HG03354 (cell line): ENCODE measurements around the gene TAF1C.
"Not testable (repeated sequence)": the region's sequence is repeated elsewhere in the genome, so short reads cannot be mapped to it uniquely, and the experiment has no call there.

Experiments used
- ATAC-seq: cut with Tn5 transposase; IDR thresholded peaks from one replicate; pipeline ENCODE4 v1.9.1; 2021; ENCODE audit warnings: mild to moderate bottlenecking; ENCODE audit not compliant: unreplicated experiment, poor library complexity, severe bottlenecking

The TAF1C gene

DNA sequence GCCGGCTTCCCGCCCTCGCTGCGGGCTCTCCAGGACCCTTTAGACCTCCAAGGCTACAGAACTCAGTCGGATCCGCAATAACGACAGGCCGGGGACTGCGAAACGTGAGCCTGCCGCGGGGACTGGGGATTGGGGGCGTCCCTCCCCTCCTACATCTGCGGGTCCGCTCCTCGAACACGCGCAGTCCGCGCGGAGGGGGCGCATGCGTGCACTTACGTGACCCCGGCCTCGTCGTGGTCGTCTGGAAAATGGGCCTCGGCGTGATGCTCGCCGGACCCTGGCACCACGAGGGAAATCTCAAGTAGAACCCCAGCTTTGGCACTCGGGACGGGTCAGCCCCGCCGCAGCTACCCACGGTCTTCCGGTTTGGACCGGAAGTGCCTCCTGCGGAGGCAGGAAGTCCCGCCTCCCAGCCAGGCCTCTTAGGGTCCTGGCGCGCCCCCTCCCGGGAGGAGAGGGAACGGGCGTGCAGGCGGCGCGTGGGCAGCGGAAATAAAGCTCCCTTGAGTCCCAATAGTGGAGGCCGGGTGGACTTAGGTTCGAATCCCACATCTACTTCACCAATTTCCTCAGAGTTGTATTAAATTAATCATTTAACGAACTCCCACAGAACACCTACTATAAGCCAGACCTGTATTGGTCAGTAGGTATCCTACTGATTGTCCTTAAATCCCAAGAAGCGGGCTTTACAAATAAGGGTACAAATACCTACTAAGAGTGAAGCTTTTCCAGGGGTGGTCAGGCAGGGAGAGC, at the start of gene TAF1C:
TSS of gene TAF1C (minus strand) at position 373 of the 753 bp plus-strand sequence. CDS start 2,069 bp downstream, outside the sequence.
- ATAC-seq: peak; percentile 96

DNA sequence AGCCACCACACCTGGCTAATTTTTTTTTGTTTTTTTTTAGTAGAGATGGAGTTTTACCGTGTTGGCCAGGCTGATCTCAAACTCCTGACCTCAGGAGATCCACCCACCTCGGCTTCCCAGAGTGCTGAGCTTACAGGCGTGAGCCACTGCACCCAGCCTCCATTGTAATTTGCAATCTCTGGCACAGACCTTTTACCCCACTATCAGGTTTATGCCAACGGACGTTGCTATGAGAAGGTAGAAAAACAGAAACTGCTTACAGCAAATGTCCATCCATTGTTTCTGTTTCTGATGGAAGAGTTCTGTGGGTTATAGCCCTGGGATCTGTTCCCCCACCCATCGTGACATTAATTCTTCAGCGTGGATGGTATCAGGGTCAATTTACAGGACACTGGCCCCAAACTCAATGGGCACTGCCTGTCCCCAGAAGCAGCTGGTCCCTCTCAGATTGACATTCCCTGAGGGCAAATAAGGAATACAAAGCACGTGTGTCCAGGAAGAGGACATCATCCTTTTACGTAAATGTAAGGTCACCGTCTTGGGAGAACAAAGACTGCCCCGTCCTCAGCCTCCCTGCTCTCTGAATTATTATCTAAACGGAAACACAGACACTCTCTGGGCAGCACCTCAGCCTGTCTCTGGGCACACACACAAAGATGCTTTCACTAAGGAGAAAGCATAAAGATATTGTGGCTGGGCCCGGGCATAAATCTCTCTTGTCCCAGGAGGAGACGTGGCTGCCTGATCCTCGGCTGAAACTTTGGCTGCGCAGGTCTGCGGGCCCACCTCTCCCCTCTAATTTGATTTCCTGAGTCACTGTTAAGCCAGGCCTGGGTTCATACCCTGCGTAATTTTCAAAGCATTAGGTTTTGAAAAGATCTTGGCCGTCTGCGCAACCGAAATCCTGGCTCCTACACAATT, 47.7 kb upstream of the TAF1C start:
- no peak for ATAC-seq

- ATAC-seq: no peak
Measured at GRCh38 chr16:84233748-84234147, 46.9 kb upstream of the TAF1C start.

GRCh38 chr16:84232969-84233368, 46.1 kb upstream of the TAF1C start:
- no peak for ATAC-seq

DNA sequence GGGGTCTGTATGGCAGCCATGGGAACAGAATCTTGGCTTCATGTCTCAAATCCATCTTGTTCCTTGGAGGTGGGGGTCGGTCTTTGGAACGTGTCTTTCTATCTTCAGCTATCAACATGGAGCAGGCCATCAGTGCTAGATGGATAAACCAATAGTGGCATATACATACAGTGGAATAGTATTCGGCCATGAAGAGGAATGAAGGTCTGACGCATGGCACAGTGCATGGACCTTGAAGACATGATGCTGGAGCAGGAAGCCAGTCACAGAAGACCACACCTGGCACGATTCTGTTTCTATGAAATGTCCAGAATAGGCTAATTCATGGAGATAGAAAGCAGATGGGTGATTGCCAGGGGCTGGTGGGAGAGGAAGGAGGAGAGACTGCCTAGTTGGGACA, 45.2 kb upstream of the TAF1C start:
- no peak for ATAC-seq

DNA sequence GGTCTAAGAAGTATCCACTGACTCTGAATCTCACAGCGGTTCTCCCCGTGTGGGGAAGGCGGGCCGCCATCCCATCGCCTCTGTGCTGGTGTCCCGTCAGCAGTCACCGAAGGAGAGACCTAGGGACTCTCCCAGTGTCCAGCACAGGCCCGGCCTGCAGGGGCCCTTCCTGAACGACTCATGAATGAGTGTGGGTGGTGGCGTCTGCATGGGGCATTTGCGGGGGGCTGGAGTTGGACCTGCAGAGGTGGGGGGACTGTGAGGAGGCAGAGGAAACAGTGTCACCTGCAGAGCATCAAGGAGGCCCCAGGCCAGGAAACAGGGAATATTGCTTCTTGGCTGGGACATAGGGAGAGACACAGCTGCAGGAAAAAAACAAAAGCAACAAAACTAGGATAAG, 42.6 kb upstream of the TAF1C start:
- ATAC-seq: no peak

DNA sequence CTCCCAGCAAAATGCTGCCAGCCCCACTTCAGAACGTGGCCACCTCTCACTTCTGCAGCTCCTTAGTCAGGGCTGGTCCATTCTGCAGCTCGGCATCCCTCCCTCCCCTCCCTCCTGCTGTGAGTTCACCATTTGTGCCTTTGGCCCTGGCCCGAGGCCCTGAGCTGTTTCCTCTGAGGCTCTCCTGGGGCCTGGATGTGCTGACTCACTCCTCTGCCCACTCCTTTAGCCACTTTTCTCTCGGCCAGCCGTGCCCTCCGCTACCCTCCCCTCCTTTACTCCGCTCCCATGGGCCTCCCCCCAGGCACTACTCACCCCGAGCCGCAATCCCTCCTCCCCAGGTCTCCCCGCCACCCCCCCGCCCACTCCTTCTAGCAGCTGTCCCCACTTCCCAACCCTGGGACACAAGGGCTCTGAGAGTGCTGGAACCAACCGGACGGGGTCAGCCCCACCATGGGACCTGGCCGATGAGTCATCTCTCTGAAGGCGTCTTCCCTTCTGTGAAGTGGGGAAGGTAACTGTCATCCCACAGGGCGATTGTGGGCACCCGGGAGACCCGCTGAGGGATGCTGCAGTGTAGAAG, 41.5 kb upstream of the TAF1C start:
- no peak for ATAC-seq

DNA sequence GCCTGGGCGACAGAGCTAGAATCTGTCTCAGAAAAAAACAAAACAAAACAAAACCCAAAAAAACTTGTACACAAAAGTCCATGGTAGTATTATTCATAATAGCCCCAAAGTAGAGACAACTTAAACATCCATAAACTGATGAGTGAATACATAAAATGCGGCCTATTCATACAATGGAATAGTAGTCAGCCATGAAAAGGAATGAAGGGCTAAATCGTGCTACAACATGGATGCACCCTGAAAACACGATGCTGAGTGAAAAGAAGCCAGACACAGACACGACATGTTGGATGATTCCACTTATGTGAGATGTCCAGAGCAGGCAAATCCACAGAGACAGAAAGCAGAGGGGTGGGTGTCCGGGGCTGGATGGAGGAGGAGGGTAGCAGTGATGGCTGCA, 40.7 kb upstream of the TAF1C start:
- no peak for ATAC-seq

- ATAC-seq: no peak
Measured at GRCh38 chr16:84226026-84226425, 39.2 kb upstream of the TAF1C start.

DNA sequence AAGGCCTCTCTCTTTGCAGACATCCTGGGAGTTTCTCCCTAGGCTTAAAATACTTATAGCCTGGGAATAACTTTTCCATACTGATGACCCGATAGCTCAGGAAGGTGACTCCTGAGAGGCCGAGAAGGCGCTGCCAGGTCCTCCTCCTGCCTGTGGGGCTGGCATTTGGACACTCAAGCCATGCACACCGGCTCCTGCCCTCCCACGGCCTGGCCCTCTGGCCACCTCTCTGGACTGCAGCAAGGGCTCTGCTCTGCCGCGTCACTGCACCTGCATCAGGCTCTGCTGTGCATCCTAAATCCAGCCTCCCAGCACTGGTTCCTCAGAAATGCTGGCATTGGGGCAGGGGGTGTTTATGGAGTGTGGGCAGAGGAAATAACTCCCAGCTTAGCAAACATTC, 38.7 kb upstream of the TAF1C start:
- no peak for ATAC-seq

DNA sequence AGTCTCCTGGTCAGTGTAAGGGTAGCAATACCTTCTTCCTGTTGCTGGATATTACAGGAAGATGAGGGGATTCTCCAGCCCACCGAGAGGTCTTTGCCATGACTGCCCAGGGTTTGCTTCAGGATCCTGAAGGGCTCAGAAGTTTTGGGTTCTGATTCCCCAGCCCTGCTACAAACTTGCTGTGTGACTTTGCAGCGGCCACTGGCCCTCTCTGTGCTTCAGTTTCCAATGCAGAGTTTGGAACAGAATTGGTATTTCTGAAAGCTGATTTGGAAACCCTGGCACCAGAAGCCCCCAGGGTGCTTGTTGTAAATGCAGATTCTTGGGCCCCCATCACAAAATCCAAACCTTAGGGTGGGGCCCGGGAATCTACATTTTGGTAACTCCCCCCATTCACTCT, 38.3 kb upstream of the TAF1C start:
- no peak for ATAC-seq

GRCh38 chr16:84224554-84224953, 37.7 kb upstream of the TAF1C start:
- ATAC-seq: no peak

DNA sequence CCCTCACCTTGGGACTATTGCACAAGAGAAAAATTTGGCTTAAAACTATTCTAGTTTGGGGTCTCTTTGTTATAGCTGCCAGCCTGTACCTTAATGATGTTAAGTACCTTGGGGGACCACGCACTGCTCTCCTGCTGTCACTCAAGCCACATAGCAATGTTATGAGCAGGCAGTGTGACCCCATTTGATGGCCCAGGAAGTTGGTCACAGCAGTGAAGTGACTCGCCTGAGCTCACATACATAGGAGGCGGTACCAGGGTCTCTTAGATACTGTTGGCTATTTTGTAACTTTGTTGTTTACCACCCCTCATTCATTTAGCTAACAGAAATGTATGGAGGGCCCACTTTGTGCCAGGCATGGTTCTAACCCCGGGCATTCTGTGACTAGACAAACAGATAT, 36.6 kb upstream of the TAF1C start:
- no peak for ATAC-seq

DNA sequence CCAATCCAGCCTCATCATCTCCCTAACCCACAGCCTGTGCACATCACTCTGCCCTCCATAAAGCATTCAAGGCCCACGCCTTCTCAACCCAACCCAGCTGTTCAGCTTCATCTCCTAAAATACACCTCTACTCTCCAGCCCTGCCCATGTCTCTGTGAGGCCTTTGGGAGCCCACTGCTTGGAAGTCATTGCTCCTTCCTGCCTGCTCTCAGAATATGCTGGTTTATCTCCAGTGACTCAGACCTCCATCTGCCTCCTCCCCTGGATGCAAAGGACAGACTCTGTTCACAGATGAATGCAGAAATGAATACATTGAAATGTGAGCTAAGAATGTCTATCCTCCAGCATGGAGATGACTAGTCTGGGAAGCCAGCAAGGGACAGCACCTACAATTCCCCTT, 34.0 kb upstream of the TAF1C start:
- no peak for ATAC-seq

DNA sequence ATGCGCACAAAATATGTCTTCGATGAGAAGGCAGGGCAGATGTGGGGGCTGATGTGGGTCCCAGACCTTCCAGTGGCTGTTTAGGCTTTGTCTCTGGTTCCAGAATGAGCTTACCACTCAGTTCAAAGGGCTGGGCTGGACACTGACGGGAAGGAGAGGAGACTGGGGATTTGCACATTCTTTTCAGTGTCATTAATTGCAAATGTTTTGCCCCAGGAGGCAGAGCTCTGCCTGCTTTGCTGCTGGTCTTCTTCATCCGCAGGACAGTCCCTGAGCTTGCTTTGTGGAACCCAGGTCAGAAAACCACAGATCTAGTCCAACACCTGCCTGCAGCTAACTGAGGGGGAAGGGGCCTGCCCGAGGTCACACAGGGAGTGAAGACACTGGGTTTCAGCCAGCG, 32.1 kb upstream of the TAF1C start:
- no peak for ATAC-seq

DNA sequence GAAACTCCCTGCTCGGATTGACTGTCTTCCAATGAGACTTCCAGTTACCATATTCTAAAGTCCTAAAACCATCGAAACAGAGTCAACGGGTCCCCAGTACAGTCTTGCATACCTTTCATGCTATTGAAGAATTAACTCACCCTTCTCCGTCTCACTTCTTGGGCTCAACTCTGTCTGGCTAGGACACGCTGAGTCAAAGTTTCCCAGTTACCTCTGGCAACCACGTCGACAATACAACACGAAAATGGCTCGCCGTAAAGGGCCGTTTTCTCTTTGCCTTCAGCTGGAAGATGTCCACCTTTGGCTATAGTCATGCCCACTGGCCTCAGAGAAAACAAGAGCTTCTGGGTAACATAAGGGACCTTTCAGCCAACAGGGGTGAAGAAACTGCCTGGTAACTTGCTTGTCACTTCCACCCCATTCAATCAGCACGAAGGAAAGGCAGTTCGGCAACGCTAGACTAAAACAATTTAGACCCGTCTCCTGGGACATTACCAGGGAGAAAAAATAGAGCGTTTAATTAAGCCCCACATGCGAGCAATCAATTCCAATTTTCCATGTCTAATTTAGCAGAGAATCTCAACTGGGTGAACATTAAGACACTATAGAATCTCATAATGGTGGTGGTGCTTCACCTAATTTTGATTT, 31.4 kb upstream of the TAF1C start:
- no peak for ATAC-seq

- ATAC-seq: not testable (repeated sequence)
Measured at GRCh38 chr16:84216144-84216543, 29.3 kb upstream of the TAF1C start.

GRCh38 chr16:84215531-84215930, 28.7 kb upstream of the TAF1C start:
- ATAC-seq: no peak

DNA sequence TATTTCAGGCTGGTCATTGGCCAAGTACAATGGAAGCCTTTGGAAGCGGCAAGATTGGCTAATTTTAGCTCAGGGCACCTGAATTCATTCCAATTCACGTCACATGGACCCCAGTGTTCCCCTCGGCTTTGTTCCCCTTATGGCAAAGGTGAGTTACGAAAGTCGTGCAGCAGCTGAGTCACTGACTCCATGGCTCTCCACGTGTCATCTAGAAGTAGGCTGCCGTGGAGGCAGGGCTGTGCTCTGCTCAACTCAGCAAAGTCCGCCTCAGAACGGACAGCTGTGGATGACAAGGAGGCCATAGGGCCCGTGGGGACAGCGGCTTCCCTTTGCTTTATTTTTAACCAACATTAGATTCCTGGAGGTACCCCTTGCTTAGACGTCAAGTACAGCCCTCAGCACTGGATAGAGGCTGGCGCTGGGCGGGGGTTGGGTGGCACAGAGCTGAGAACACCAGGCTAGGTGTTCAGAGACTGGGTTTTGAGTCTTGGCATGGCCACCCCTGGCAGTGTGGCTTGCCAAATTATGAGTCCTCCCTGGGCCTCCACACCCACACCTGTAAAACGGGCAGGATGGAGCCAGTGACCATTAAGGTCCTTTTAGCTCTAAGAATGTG, 27.7 kb upstream of the TAF1C start:
- ATAC-seq: no peak

- ATAC-seq: no peak
Measured at GRCh38 chr16:84212631-84213030, 25.8 kb upstream of the TAF1C start.
